ENCODE data around the gene SEC16A.

Gene SEC16A

DNA sequence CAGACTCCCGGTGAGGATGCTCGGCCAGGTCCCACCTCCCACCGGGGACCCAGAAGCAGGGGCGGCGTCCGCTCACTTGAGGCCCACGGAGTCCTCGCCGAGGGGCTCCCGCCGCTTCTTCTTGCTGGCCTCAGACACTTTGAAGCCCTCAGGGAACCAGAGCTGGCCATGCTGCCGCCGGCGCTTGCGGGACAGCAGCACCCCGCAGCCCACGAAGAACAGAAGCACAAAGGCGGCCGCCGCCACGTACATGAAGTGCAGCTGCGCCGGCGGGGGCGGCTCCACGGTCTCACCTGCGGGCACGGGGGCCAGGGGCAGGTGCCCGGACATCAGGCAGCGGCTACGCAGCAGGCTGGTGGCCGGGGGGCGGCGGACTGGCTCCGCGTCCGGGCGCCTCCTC lies 19.4 kb upstream of the SEC16A start:
- peaks cover 22% of the 10 kb centered on the region for H3K36me3 Mint-ChIP-seq (ENCODE audit: low read depth)
- TF ChIP-seq, protein P1, sequence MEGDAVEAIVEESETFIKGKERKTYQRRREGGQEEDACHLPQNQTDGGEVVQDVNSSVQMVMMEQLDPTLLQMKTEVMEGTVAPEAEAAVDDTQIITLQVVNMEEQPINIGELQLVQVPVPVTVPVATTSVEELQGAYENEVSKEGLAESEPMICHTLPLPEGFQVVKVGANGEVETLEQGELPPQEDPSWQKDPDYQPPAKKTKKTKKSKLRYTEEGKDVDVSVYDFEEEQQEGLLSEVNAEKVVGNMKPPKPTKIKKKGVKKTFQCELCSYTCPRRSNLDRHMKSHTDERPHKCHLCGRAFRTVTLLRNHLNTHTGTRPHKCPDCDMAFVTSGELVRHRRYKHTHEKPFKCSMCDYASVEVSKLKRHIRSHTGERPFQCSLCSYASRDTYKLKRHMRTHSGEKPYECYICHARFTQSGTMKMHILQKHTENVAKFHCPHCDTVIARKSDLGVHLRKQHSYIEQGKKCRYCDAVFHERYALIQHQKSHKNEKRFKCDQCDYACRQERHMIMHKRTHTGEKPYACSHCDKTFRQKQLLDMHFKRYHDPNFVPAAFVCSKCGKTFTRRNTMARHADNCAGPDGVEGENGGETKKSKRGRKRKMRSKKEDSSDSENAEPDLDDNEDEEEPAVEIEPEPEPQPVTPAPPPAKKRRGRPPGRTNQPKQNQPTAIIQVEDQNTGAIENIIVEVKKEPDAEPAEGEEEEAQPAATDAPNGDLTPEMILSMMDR (IDR thresholded peaks at IDR 0.05; ENCODE audit: unreplicated experiment in 3 of 3): no peak
- H3K27ac Mint-ChIP-seq: no peak overlapping the region
- H3K9me3 Mint-ChIP-seq: no peaks in the 10 kb centered on the region
- H3K4me3 Mint-ChIP-seq: no peak overlapping the region
- no peaks in the 10 kb centered on the region for H3K4me1 Mint-ChIP-seq
- H3K27me3 Mint-ChIP-seq (ENCODE audit: low read depth): no peaks in the 10 kb centered on the region

DNA sequence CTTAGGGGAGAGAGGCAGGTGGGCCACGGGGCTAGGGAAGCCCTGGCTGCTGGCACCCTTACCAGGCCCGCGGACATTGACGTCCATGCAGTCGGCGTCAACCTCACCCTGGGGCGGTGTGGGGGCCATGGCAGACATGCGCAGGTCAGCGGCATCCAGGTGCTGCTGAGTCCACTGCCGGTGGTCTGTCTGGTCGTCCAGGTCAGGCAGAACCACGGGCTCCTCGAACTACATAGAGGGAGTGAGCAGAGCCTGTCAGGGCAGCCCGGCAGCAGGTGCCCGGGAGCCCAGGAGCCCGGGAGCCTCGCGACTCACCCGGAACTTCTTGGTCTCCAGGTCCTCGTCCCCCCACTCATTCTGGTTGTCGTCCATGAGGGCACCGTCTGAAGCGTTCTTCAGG lies 18.8 kb upstream of the SEC16A start:
- H3K4me1 Mint-ChIP-seq: no peaks in the 10 kb centered on the region
- no peak overlapping the region for H3K27ac Mint-ChIP-seq
- no peaks in the 10 kb centered on the region for H3K9me3 Mint-ChIP-seq
- TF ChIP-seq, protein P1 (IDR thresholded peaks at IDR 0.05; ENCODE audit: unreplicated experiment in 3 of 3): no peak
- no peak overlapping the region for H3K4me3 Mint-ChIP-seq
- peaks cover 22% of the 10 kb centered on the region for H3K36me3 Mint-ChIP-seq (ENCODE audit: low read depth)
- H3K27me3 Mint-ChIP-seq (ENCODE audit: low read depth): no peaks in the 10 kb centered on the region

DNA sequence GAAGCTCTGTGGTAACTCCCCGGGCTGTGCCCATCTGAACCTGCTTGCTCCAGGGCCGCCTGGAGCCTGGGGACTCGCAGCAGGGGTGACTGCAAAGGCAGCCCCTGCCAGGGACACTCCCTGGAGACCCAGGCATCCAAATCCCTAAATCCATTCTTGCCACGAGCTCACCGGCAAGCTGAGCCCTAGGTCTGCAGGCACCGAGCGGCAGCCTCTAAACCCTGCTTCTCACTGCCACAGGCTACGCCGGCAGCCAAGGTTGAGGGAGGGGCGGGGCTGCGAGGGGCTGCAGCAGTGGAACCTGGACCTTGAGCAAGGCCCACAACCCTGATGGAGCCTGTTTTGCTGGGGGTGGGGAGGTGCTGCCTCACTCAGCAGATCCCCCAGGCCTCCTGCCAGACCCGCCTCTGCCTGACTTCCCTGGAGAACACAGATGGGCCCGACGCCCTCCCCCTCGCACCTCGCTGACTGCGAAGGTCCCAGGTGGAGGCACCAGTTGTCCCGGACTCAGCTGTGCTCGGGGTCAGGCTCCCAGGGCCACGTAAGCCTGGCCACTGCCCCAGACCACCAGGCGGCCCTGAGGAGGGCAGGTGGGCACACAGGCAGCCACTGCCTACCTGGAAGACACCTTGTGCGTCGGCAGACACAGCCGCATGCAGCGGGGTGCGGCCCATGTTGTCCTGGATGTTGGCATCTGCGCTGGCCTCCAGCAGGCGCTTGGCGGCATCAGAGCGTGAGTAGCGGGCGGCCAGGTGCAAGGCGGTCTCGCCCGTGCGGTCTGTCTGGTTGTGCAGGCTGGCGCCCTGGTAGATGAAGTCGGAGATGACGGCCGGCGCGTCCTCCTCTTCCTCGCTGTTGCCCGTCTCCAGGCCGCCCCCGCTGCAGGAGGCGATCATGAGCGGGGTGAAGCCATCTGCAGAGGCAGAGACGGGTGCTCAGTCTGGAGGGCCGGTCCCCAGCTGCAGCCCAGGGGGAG lies 17.4 kb upstream of the SEC16A start:
- H3K9me3 Mint-ChIP-seq: no peaks in the 10 kb centered on the region
- TF ChIP-seq, protein P1 (IDR thresholded peaks at IDR 0.05; ENCODE audit: unreplicated experiment in 3 of 3): no peak
- no peaks in the 10 kb centered on the region for H3K27me3 Mint-ChIP-seq (ENCODE audit: low read depth)
- peaks cover 26% of the 10 kb centered on the region for H3K36me3 Mint-ChIP-seq (ENCODE audit: low read depth)
- H3K27ac Mint-ChIP-seq: no peak overlapping the region
- no peaks in the 10 kb centered on the region for H3K4me1 Mint-ChIP-seq
- no peak overlapping the region for H3K4me3 Mint-ChIP-seq

DNA sequence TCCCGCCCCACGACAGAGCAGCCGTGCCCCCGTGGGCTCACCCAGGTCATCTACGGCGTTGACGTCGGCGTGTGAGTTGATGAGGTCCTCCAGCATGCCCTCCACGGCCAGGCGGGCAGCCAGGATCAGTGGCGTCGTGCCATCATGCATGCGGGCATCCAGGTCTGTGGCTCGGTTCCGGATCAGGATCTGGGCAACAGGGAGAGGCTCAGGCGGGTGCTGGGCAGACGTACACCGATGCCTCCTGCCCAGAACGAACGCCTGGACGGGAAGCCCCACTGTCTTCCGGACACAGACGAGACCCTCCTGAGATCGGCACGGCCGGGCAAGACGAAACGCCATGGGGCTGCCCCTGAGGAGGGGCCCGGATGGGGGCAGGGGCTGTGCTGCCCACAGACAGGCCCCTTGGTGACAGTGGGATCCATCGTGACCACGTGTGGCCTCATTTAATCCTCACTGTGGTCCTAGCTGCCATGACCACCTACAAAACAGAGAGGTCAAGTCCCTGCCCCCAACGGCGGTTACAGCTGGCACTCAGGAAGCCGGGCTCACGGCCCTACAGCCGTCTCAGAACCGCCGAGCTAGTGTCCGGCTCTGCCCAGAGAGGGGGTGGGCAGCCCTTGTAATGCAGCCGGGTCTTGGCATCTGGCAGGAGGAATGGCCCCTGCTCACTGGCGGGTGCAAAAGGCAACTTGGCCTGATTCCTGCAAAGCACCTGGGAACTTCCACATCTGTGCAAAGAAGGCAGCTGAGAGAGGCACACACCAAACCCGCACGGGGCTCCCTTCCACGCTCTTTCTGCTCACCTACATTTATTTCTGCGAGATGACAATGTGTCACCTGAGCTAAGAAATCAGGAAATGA lies 16.5 kb upstream of the SEC16A start:
- Mint-ChIP-seq H3K9me3 (no peaks in the 10 kb centered on the region), H3K4me3 (no peak overlapping the region)

DNA sequence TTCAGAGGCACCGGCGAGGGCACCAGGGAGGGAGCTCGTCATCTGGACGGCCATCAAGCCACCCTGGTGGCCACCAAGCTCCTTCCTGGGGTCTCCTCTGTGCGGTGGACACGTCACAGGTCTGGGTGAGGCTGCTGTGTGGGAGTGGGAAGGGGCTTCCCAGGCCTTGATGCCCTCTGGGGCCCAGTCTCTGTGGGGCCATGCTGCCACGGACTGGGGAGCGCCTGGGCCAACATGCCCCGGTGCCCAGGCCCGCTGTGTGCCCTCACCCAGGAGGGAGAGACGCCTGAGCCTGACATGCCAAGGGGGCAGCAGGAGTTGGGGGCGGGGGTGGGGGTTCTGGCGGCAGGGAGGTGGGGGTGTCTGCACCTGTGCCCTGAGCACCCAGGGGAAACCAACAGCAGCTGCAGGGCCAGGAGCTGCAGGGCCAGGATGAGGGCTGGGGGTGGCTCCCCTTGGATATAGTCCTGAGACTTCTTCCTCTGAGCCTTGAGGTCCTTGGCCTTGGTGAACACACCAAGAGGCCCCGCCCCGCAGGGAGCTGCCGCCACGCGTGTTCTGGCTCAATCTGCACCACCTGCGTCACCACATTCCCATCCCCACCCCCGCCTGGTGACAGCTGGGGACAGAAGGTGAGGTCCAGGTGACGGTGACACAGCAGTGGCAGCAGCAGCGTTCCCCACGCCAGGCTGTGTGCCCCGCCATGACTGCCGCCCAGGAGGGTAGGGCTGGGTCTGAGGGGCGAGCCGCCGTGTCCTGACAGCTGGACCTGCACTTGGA lies 15.3 kb upstream of the SEC16A start:
- H3K4me3 Mint-ChIP-seq: no peak overlapping the region
- H3K36me3 Mint-ChIP-seq (ENCODE audit: low read depth): peaks cover 22% of the 10 kb centered on the region
- H3K27me3 Mint-ChIP-seq (ENCODE audit: low read depth): no peaks in the 10 kb centered on the region

More for the DNA sequence above, 16.5 kb upstream of the SEC16A start:
- Mint-ChIP-seq H3K4me1 (peaks cover under 1% of the 10 kb centered on the region), H3K36me3 (ENCODE audit: low read depth) (peaks cover 26% of the 10 kb centered on the region), H3K27ac (no peak overlapping the region), H3K27me3 (ENCODE audit: low read depth) (no peaks in the 10 kb centered on the region)
- TF ChIP-seq, protein P1 (IDR thresholded peaks at IDR 0.05; ENCODE audit: unreplicated experiment in 3 of 3): no peak

More for the DNA sequence above, 15.3 kb upstream of the SEC16A start:
- no peak overlapping the region for H3K27ac Mint-ChIP-seq
- no peaks in the 10 kb centered on the region for H3K9me3 Mint-ChIP-seq
- TF ChIP-seq, protein P1 (IDR thresholded peaks at IDR 0.05; ENCODE audit: unreplicated experiment in 3 of 3): no peak
- H3K4me1 Mint-ChIP-seq: peaks cover 4% of the 10 kb centered on the region

Measured in nephron (organoid).